Prostate gland (tissue), 2 donors: ENCODE results near the gene CNIH1.
"Not testable (repeated sequence)": the region's sequence is repeated elsewhere in the genome, so short reads cannot be mapped to it uniquely, and the experiment has no call there.

Source experiments
- POLR2A ChIP-seq: fragments of 450-650 bp; IDR thresholded peaks from one replicate; pipeline ENCODE4 v1.6.1; 2016; ENCODE audit warnings: antibody characterized with exemption, mild to moderate bottlenecking
- TF ChIP-seq, protein P1 (sequence below), 4 experiments: fragments of 200-600 bp in 2 of 4; fragments of 450-650 bp in 2 of 4; sonication (generic) in 2 of 4; IDR thresholded peaks; 1 replicate in 3 of 4; 2 replicates in 1 of 4; pipeline ENCODE4 v1.5.1; 2016 to 2019; ENCODE audit warnings: antibody characterized with exemption in 4 of 4, mild to moderate bottlenecking in 2 of 4, moderate library complexity in 2 of 4

DNA sequence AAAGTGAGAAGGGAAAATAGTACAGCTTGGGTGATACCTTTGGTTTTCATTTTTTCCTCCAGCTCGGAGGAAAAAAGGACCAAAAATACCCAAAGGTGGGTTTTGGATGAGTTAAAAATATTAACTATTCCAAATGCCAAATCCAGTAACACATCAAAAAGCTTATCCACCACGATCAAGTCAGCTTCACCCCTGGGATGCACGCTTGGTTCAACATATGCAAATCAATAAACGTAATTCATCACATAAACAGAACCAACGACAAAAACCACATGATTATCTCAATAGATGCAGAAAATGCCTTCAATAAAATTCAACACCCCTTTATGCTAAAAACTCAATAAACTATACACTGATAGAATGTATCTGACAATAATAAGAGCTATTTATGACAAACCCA is 62.3 kb downstream of the CNIH1 start:
- TF ChIP-seq, protein P1, sequence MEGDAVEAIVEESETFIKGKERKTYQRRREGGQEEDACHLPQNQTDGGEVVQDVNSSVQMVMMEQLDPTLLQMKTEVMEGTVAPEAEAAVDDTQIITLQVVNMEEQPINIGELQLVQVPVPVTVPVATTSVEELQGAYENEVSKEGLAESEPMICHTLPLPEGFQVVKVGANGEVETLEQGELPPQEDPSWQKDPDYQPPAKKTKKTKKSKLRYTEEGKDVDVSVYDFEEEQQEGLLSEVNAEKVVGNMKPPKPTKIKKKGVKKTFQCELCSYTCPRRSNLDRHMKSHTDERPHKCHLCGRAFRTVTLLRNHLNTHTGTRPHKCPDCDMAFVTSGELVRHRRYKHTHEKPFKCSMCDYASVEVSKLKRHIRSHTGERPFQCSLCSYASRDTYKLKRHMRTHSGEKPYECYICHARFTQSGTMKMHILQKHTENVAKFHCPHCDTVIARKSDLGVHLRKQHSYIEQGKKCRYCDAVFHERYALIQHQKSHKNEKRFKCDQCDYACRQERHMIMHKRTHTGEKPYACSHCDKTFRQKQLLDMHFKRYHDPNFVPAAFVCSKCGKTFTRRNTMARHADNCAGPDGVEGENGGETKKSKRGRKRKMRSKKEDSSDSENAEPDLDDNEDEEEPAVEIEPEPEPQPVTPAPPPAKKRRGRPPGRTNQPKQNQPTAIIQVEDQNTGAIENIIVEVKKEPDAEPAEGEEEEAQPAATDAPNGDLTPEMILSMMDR (IDR thresholded peaks at IDR 0.05) = not testable (repeated sequence)
- not testable (repeated sequence) for TF ChIP-seq POLR2A
